OCI-LY7 (cell line): ENCODE measurements around the gene PDPN.

ENCODE experiments used
- EZH2phosphoT487 ChIP-seq: fragments of 200-600 bp; sonication (generic); IDR thresholded peaks from 2 replicates; pipeline ENCODE4 v1.6.1; 2018; ENCODE audit warnings: low read depth, borderline replicate concordance, mild to moderate bottlenecking, mixed run types, antibody characterized with exemption, low read length, moderate library complexity, mixed read lengths
- TF ChIP-seq, protein P1 (sequence below): fragments of 200-600 bp; sonication (generic); conservative IDR thresholded peaks from 2 replicates; pipeline ENCODE4 v1.5.1; 2014; ENCODE audit warnings: mild to moderate bottlenecking, antibody characterized with exemption, low read length, moderate library complexity, mixed read lengths

GRCh38 chr1:13628711-13629110 lies 45.1 kb downstream of the PDPN start:
- TF ChIP-seq, protein P1, sequence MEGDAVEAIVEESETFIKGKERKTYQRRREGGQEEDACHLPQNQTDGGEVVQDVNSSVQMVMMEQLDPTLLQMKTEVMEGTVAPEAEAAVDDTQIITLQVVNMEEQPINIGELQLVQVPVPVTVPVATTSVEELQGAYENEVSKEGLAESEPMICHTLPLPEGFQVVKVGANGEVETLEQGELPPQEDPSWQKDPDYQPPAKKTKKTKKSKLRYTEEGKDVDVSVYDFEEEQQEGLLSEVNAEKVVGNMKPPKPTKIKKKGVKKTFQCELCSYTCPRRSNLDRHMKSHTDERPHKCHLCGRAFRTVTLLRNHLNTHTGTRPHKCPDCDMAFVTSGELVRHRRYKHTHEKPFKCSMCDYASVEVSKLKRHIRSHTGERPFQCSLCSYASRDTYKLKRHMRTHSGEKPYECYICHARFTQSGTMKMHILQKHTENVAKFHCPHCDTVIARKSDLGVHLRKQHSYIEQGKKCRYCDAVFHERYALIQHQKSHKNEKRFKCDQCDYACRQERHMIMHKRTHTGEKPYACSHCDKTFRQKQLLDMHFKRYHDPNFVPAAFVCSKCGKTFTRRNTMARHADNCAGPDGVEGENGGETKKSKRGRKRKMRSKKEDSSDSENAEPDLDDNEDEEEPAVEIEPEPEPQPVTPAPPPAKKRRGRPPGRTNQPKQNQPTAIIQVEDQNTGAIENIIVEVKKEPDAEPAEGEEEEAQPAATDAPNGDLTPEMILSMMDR: no peak
- TF ChIP-seq EZH2phosphoT487: no peak
